HCT116 (cell line): ENCODE data around the gene NANOS1. TPM values are rescaled to one million over a fixed set of nuclear protein-coding genes. Genes with fewer than 3 reads are reported as not detected.

ENCODE experiments used
- ATAC-seq: fragments of 200-7000 bp; cut with Tn5 transposase; 2 replicates; pipeline ENCODE4 v1.9.1; 2020; ENCODE audit warnings: mild to moderate bottlenecking, moderate library complexity
- BruUV-seq: library from RNA; stranded (reverse); fragments of 400-500 nt; replicated peaks from 2 replicates; lab custom pipeline; 2021; lab: Mats Ljungman, UMichigan
- CTCF ChIA-PET: fragments of 300-600 bp; sonication (Branson Sonifier 250); formaldehyde crosslinking; loops from one replicate; lab custom pipeline; 2021; ENCODE audit warnings: antibody characterized with exemption; lab: Charles Lee
- POLR2A ChIA-PET: fragments of 300-600, 350-600 bp; sonication (Branson Sonifier 250); formaldehyde crosslinking; loops from one replicate; lab custom pipeline; 2021; ENCODE audit warnings: antibody characterized with exemption; lab: Charles Lee
- RAD21 ChIA-PET, 2 experiments: fragments of 300-600 bp; sonication (Branson Sonifier 250); formaldehyde crosslinking; loops; one replicate each; lab custom pipeline; 2023; ENCODE audit warnings: low total read pairs in 2 of 2; ENCODE audit not compliant: uncharacterized antibody in 2 of 2, unreplicated experiment in 2 of 2, low non-redundant PET in 1 of 2; lab: Charles Lee
- DNase-seq: peaks from one replicate; pipeline ENCODE4 v3.0.0-alpha.2; 2010; ENCODE audit warnings: low read depth, low spot score
- H2AFZ ChIP-seq: fragments of 200-600 bp; shearing (Covaris generic), sonication (generic); 2 replicates; pipeline ENCODE4 v1.6.1; 2017; ENCODE audit warnings: low read depth, mixed run types, mixed read lengths, antibody characterized with exemption, low read length; ENCODE audit not compliant: poor library complexity, severe bottlenecking
- H3K27ac ChIP-seq: 2 replicates; pipeline ENCODE4 v1.5.1; 2012; ENCODE audit warnings: low read depth, low read length
- H3K27me3 ChIP-seq: fragments of 200-600 bp; sonication (generic); 2 replicates; pipeline ENCODE4 v1.6.1; 2016; ENCODE audit warnings: mixed run types, low read length, mixed read lengths; ENCODE audit not compliant: insufficient read depth
- H3K36me3 ChIP-seq, 2 experiments: fragments of 200-500 bp in 1 of 2; fragments of 200-600 bp in 1 of 2; sonication (Bioruptor generic) in 1 of 2; sonication (generic) in 1 of 2; 2 replicates each; pipeline versions ENCODE4 v1.5.1 to v1.6.1; 2014 to 2016; ENCODE audit warnings: low read length in 2 of 2, inconsistent platforms in 1 of 2, mixed read lengths in 1 of 2, mixed run types in 1 of 2; ENCODE audit not compliant: insufficient read depth in 2 of 2, control insufficient read depth in 1 of 2
- H3K4me1 ChIP-seq, 2 experiments: fragments of 200-600 bp in 1 of 2; sonication (generic) in 1 of 2; 2 replicates each; pipeline versions ENCODE4 v1.5.1 to v1.6.1; 2012 to 2017; ENCODE audit warnings: low read length in 2 of 2, inconsistent platforms in 1 of 2, mild to moderate bottlenecking in 1 of 2, mixed read lengths in 1 of 2, mixed run types in 1 of 2, moderate library complexity in 1 of 2; ENCODE audit not compliant: insufficient read depth in 2 of 2, control insufficient read depth in 1 of 2
- H3K4me2 ChIP-seq: fragments of 200-600 bp; sonication (generic); 2 replicates; pipeline ENCODE4 v1.6.1; 2017; ENCODE audit warnings: mixed run types, low read length, mixed read lengths
- H3K4me3 ChIP-seq, 2 experiments: fragments of 200-600 bp in 1 of 2; sonication (generic) in 1 of 2; replicated peaks in 1 of 2; 2 replicates each; pipeline ENCODE4 v1.5.1; 2011 to 2016; ENCODE audit warnings: low read length in 2 of 2, control low read depth in 1 of 2, low read depth in 1 of 2, mild to moderate bottlenecking in 1 of 2, mixed read lengths in 1 of 2, mixed run types in 1 of 2
- H3K79me2 ChIP-seq: fragments of 200-600 bp; sonication (generic); 2 replicates; pipeline ENCODE4 v1.6.1; 2017; ENCODE audit warnings: mild to moderate bottlenecking, mixed run types, low read length, moderate library complexity, mixed read lengths; ENCODE audit not compliant: insufficient read depth
- H3K9ac ChIP-seq: fragments of 200-600 bp; sonication (generic); 2 replicates; pipeline ENCODE4 v1.6.1; 2016; ENCODE audit warnings: low read length, mixed read lengths
- H3K9me2 ChIP-seq: fragments of 200-600 bp; sonication (generic), shearing (Covaris generic); 2 replicates; pipeline ENCODE4 v1.6.1; 2017; ENCODE audit warnings: mixed run types, mild to moderate bottlenecking, moderate library complexity; ENCODE audit not compliant: insufficient read depth
- H3K9me3 ChIP-seq, 2 experiments: fragments of 200-500 bp in 1 of 2; fragments of 200-600 bp in 1 of 2; sonication (Bioruptor generic) in 1 of 2; sonication (generic) in 1 of 2; 2 replicates each; pipeline ENCODE4 v1.6.1; 2014 to 2017; ENCODE audit warnings: low read length in 2 of 2, mixed read lengths in 2 of 2, inconsistent platforms in 1 of 2, low read depth in 1 of 2, mild to moderate bottlenecking in 1 of 2, mixed run types in 1 of 2, moderate library complexity in 1 of 2; ENCODE audit not compliant: control insufficient read depth in 1 of 2, insufficient read depth in 1 of 2
- H4K20me1 ChIP-seq: fragments of 200-600 bp; sonication (generic), shearing (Covaris generic); 2 replicates; pipeline ENCODE4 v1.6.1; 2017; ENCODE audit warnings: mixed run types, mild to moderate bottlenecking, moderate library complexity; ENCODE audit not compliant: insufficient read depth
- CBX3 ChIP-seq: IDR thresholded peaks from 2 replicates; pipeline ENCODE4 v1.6.1; 2012; ENCODE audit warnings: low read depth
- EGR1 ChIP-seq: IDR thresholded peaks from 2 replicates; pipeline ENCODE4 v1.6.1; 2012; ENCODE audit warnings: low read depth
- ELF1 ChIP-seq: IDR thresholded peaks from 2 replicates; pipeline ENCODE4 v1.6.1; 2012; ENCODE audit warnings: low read depth, borderline replicate concordance
- EZH2phosphoT487 ChIP-seq: fragments of 200-600 bp; IDR thresholded peaks from 2 replicates; pipeline ENCODE4 v1.6.1; 2018; ENCODE audit warnings: antibody characterized with exemption, borderline replicate concordance
- JUND ChIP-seq: IDR thresholded peaks from 2 replicates; pipeline ENCODE4 v1.6.1; 2012
- SP1 ChIP-seq: IDR thresholded peaks from 2 replicates; pipeline ENCODE4 v1.6.1; 2012; ENCODE audit warnings: low read depth
- YY1 ChIP-seq: IDR thresholded peaks from 2 replicates; pipeline ENCODE4 v1.6.1; 2011; ENCODE audit warnings: low read length, low read depth, moderate library complexity, mild to moderate bottlenecking; ENCODE audit not compliant: insufficient replicate concordance; ENCODE audit errors: extremely low read depth
- ZFX ChIP-seq: fragments of 450-650 bp; IDR thresholded peaks from 2 replicates; pipeline ENCODE4 v1.6.1; 2017
- ZNF274 ChIP-seq: fragments of 200-500 bp; sonication (Bioruptor generic); IDR thresholded peaks from 2 replicates; pipeline ENCODE4 v1.6.1; 2014; ENCODE audit warnings: mild to moderate bottlenecking, low read depth, low read length, inconsistent platforms
- intact Hi-C: fragments of 100-400 bp; cut with micrococcal nuclease; formaldehyde crosslinking; loops from 2 replicates; pipeline ENCODE4 v1.10.0; 2022
- total RNA-seq: library from RNA; stranded (reverse); gene quantifications from one replicate; pipeline ENCODE4 v1.2.1, GENCODE V29; 2021; ENCODE audit not compliant: unreplicated experiment
- TF ChIP-seq, protein P1 (sequence below): IDR thresholded peaks from 2 replicates; pipeline ENCODE4 v1.6.1; 2012; ENCODE audit warnings: low read depth

Gene NANOS1
- total RNA-seq, 1 experiment from 2014 or later = 1.5 TPM

DNA sequence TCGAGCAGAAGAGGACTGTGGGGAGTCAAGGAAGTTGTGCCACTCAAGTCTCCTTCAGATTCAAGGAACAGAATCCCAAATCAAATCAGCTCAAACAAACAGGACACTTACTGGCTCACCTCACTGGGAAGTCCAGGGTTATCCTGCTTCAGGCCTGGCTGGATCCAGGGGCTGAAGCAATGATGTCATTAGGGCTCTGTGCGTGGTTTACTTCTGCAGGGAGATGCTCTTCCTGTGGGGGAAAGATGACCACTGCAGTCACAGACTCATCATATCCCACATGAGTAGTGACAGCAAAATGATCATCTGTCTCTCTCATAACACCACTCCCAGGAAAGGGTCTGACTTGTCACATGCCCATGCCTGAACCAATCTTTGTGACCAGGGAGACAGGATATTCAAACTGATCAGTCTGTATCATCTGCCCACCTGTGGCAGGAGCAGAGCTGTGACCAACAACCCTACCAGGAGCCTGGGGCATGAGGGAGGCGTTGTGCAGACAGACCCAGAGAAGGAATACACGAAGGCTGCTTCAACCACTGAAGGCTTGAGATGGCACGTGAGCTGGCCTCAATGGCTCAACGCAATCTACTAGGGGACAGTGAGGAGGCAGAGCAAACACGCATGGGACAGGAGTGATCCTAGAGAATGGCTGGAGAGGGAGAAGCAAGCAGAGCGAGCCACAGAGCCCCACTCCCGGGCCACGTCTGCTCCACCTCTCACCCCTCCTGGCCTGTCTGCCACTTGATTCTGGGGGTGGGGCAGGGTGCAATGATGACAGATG lies 27.6 kb upstream of the NANOS1 start:
- Histone ChIP-seq H3K4me3 (no peak overlapping the region), H3K9ac (no peak overlapping the region), H4K20me1 (no peaks in the 10 kb centered on the region), H3K9me2 (no peaks in the 10 kb centered on the region), H3K27me3 (no peaks in the 10 kb centered on the region), H3K4me1 (peaks cover 12 to 32% of the 10 kb centered on the region in 2 experiments), H3K27ac (no peak overlapping the region), H3K4me2 (no peak overlapping the region), H3K79me2 (no peaks in the 10 kb centered on the region), H2AFZ (no peak overlapping the region), H3K9me3 (no peaks in the 10 kb centered on the region), H3K36me3 (no peaks in the 10 kb centered on the region)
- ChIA-PET POLR2A (no interaction called here), RAD21 (no interaction called here), CTCF (no interaction called here)
- no TSS peak for BruUV-seq
- DNase-seq (no peak), ATAC-seq (no peak)
- intact Hi-C loops = no loop called here
- TF ChIP-seq SP1 (no peak), CBX3 (no peak), ELF1 (no peak), ZFX (no peak), JUND (no peak), ZNF274 (no peak), YY1 (no peak), EGR1 (no peak), EZH2phosphoT487 (no peak)
- TF ChIP-seq, protein P1, sequence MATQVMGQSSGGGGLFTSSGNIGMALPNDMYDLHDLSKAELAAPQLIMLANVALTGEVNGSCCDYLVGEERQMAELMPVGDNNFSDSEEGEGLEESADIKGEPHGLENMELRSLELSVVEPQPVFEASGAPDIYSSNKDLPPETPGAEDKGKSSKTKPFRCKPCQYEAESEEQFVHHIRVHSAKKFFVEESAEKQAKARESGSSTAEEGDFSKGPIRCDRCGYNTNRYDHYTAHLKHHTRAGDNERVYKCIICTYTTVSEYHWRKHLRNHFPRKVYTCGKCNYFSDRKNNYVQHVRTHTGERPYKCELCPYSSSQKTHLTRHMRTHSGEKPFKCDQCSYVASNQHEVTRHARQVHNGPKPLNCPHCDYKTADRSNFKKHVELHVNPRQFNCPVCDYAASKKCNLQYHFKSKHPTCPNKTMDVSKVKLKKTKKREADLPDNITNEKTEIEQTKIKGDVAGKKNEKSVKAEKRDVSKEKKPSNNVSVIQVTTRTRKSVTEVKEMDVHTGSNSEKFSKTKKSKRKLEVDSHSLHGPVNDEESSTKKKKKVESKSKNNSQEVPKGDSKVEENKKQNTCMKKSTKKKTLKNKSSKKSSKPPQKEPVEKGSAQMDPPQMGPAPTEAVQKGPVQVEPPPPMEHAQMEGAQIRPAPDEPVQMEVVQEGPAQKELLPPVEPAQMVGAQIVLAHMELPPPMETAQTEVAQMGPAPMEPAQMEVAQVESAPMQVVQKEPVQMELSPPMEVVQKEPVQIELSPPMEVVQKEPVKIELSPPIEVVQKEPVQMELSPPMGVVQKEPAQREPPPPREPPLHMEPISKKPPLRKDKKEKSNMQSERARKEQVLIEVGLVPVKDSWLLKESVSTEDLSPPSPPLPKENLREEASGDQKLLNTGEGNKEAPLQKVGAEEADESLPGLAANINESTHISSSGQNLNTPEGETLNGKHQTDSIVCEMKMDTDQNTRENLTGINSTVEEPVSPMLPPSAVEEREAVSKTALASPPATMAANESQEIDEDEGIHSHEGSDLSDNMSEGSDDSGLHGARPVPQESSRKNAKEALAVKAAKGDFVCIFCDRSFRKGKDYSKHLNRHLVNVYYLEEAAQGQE = no peak
